ENCODE results near the gene NOB1. TPM values are rescaled to one million over a fixed set of nuclear protein-coding genes. Genes with fewer than 3 reads are reported as not detected.

The NOB1 gene
- total and polyA plus RNA-seq, 9 of the 15 experiments (the other 6 are each of a cell fraction or from before 2014, with no cell fraction given): 42.4 to 148 (median 116) TPM

GRCh38 chr16:69726313-69727060 lies 28.2 kb downstream of the NOB1 start, which contains the start of gene NQO1 (continued):
- peak; percentile 6; the same call in 1 of the 2 replicates for TF ChIP-seq HCFC1 (IDR thresholded peaks at IDR 0.05; ENCODE audit: low read depth, low read length)
- TF ChIP-seq JUN (IDR thresholded peaks at IDR 0.05; ENCODE audit: borderline replicate concordance, low read depth, low read length): peak; percentile 45; the same call in 1 of the 2 replicates
- TF ChIP-seq JUN (CRISPR knock-in tag; IDR thresholded peaks at IDR 0.05; ENCODE audit: borderline replicate concordance): 0 out of 2 replicates have a peak, but pooled peaks have one; percentile 60
- peak; percentile 53 for TF ChIP-seq CXXC5 (CRISPR knock-in tag; IDR thresholded peaks at IDR 0.05)
- no peak for TF ChIP-seq CHD1 (IDR thresholded peaks at IDR 0.05; ENCODE audit: low read length)
- TF ChIP-seq KDM5B (IDR thresholded peaks at IDR 0.05; ENCODE audit: insufficient replicate concordance, low read depth, low read length): peak; percentile 92
- peak in 1 of 2 experiments; percentile 74; a peak in 1 of 4 replicates for TF ChIP-seq HDAC1 (IDR thresholded peaks at IDR 0.05)
- TF ChIP-seq EZH2 (IDR thresholded peaks at IDR 0.05; ENCODE audit: borderline replicate concordance, low read depth, low read length): no peak
- no peak for TF ChIP-seq ZNF584 (CRISPR knock-in tag; IDR thresholded peaks at IDR 0.05; ENCODE audit: low read depth)
- peak; percentile 25 for TF ChIP-seq PRDM10 (IDR thresholded peaks at IDR 0.05; ENCODE audit: partially characterized antibody)
- TF ChIP-seq, protein P1, sequence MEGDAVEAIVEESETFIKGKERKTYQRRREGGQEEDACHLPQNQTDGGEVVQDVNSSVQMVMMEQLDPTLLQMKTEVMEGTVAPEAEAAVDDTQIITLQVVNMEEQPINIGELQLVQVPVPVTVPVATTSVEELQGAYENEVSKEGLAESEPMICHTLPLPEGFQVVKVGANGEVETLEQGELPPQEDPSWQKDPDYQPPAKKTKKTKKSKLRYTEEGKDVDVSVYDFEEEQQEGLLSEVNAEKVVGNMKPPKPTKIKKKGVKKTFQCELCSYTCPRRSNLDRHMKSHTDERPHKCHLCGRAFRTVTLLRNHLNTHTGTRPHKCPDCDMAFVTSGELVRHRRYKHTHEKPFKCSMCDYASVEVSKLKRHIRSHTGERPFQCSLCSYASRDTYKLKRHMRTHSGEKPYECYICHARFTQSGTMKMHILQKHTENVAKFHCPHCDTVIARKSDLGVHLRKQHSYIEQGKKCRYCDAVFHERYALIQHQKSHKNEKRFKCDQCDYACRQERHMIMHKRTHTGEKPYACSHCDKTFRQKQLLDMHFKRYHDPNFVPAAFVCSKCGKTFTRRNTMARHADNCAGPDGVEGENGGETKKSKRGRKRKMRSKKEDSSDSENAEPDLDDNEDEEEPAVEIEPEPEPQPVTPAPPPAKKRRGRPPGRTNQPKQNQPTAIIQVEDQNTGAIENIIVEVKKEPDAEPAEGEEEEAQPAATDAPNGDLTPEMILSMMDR (IDR thresholded peaks at IDR 0.05 in 2 of 3, conservative IDR thresholded peaks at IDR 0.05 in 1 of 3; ENCODE audit: insufficient read depth in 2 of 3, low read depth in 1 of 3, low read length in 3 of 3): 0 out of 6 replicates have a peak, but pooled peaks of 1 of the 3 experiments have one; percentile 1
- peak; percentile 35 for TF ChIP-seq REST (IDR thresholded peaks at IDR 0.05; ENCODE audit: borderline replicate concordance)
- TF ChIP-seq REST (CRISPR knock-in tag; IDR thresholded peaks at IDR 0.05; ENCODE audit: low read depth): no peak

Measured in K562 (cell line).